NB4 (cell line): Measurements from ENCODE around the gene ATAD3A.
"Not testable (repeated sequence)": the region's sequence is repeated elsewhere in the genome, so short reads cannot be mapped to it uniquely, and the experiment has no call there.

Experiments used
- DNase-seq: peaks from one replicate; pipeline ENCODE4 v3.0.0; 2010; ENCODE audit warnings: low read depth
- H3K4me3 ChIP-seq: one replicate; pipeline ENCODE4 v1.5.1; 2011; ENCODE audit warnings: mild to moderate bottlenecking, low read depth, low read length, moderate library complexity
- CTCF ChIP-seq: IDR thresholded peaks from one replicate; pipeline ENCODE4 v1.5.1; 2012; ENCODE audit warnings: low read depth, low read length
- MAX ChIP-seq: IDR thresholded peaks from 2 replicates; pipeline ENCODE4 v1.6.1; 2011; ENCODE audit warnings: low read depth, low read length
- MYC ChIP-seq: IDR thresholded peaks from 2 replicates; pipeline ENCODE4 v1.6.1; 2011; ENCODE audit warnings: low read depth, low read length
- POLR2A ChIP-seq: IDR thresholded peaks from 2 replicates; pipeline ENCODE4 v1.6.1; 2011; ENCODE audit warnings: mild to moderate bottlenecking; ENCODE audit not compliant: insufficient read length; ENCODE audit errors: extremely low read depth

The ATAD3A gene

GRCh38 chr1:1517973-1518620 is 6.1 kb downstream of the ATAD3A start:
- TF ChIP-seq POLR2A (no peak), MYC (no peak), CTCF (no peak), MAX (no peak)
- no peak overlapping the region for H3K4me3 ChIP-seq
- DNase-seq: no peak

GRCh38 chr1:1518621-1519007 is 6.7 kb downstream of the ATAD3A start:
- H3K4me3 ChIP-seq, DNase-seq: not testable (repeated sequence)

DNA sequence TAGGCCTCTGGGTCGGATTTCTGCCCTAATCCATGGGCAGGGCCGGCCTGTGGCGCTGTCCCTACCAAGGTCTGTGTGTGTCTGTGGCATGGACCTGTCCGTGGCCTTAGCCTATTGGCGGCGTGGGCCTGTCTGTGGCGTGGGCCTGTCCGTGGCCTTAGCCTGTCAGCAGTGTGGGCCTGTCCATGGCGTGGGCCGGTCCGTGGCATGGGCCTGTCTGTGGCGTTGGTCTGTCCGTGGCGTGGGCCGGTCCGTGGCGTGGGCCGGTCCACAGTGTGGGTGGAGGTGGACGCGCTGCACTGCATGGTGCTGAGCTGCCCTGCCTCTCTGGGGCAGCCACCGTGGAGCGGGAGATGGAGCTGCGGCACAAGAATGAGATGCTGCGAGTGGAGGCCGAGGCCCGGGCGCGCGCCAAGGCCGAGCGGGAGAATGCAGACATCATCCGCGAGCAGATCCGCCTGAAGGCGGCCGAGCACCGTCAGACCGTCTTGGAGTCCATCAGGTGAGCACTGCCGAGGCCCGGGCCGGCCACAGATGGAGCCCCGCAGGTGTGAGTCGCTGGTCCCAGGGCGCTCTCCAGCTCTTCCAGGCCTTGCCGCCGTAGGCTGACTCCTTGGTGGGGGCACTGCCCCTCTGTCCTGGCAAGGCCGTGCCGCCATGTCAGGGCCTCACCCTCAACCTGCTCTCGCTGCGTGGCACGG is 8.0 kb downstream of the ATAD3A start:
- not testable (repeated sequence) for H3K4me3 ChIP-seq, DNase-seq

DNA sequence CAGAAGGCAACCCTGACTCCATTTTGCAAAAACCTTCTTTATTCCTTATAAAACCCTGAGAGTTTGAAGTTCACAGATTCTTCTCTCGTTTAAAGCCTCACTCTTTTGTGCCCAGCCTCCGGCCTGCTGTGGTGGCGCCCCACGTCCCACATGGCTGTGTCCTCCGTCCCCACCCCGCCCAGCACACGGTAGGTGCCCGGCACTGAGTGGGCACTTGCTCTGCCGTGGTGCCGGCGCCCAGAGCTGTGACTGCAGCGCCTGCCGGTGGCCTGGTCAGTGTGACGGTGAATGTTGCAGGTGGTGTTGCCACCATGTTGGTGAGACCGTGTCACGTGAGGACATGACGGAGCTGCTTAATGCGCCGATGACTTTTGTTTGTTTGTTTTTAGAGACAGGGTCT is 9.4 kb downstream of the ATAD3A start:
- no peak for TF ChIP-seq MYC
- no peak for TF ChIP-seq POLR2A
- TF ChIP-seq MAX: no peak
- no peak for TF ChIP-seq CTCF
- DNase-seq: no peak
- no peak overlapping the region for H3K4me3 ChIP-seq

- not testable (repeated sequence) for DNase-seq
Measured at GRCh38 chr1:1522536-1522935, 10.6 kb downstream of the ATAD3A start.

GRCh38 chr1:1523226-1523625 is 11.3 kb downstream of the ATAD3A start:
- not testable (repeated sequence) for H3K4me3 ChIP-seq, DNase-seq

More at GRCh38 chr1:1522536-1522935, 10.6 kb downstream of the ATAD3A start:
- not testable (repeated sequence) for H3K4me3 ChIP-seq

GRCh38 chr1:1523651-1524050 is 11.7 kb downstream of the ATAD3A start:
- not testable (repeated sequence) for H3K4me3 ChIP-seq, DNase-seq

- H3K4me3 ChIP-seq, DNase-seq: not testable (repeated sequence)
Measured at GRCh38 chr1:1524750-1525383, 12.9 kb downstream of the ATAD3A start.

GRCh38 chr1:1526476-1526875 is 14.5 kb downstream of the ATAD3A start:
- H3K4me3 ChIP-seq, DNase-seq: not testable (repeated sequence)

DNA sequence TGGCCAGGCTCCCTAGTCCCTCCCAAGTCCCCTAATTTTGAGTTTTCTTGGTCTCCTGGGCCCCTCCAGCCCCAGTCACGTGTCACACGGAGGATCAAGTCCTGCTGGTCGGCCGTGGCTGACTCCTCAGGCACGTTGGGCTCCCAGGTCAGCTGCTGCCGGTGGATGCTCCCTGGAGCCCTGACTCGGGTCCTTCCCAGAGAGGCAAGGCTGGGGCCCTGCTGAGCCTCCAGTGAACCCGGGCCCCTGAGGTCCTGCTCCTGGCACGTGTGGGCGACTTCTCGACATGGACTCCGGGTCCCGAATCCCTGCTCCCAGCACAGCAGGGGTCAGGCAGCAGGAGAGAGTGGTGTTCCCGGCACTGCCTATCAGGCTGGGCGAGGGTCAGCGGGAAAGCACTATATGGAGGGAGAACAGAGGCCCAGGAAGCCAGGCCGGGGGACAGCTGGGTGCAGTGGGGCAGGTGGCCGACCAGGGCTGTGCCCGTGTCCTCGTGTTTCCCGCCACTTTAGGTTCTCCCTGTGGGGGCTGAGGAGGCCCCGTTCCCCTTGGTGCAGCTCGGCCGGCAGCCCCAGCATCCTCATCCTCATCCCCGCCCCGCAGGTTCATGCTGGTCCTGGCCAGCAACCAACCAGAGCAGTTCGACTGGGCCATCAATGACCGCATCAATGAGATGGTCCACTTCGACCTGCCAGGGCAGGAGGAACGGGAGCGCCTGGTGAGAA is 15.3 kb downstream of the ATAD3A start:
- DNase-seq: no peak
- H3K4me3 ChIP-seq: no peak overlapping the region
- TF ChIP-seq MAX: no peak
- no peak for TF ChIP-seq POLR2A
- TF ChIP-seq CTCF: no peak
- no peak for TF ChIP-seq MYC
